Left forelimb (tissue), 1 donor: ENCODE measurements around the gene KLHL33.
"Not testable (repeated sequence)": the region's sequence is repeated elsewhere in the genome, so short reads cannot be mapped to it uniquely, and the experiment has no call there.

Source experiments
- DNase-seq: peaks from one replicate; pipeline ENCODE4 v3.0.0-alpha.2; 2018; ENCODE audit warnings: low spot score

KLHL33 gene

GRCh38 chr14:20435582-20436362 lies at the start of gene KLHL33:
KLHL33 (minus strand) TSS chr14:20436166; CDS start chr14:20435811, 355 bp downstream.
- DNase-seq, result no peak

DNA sequence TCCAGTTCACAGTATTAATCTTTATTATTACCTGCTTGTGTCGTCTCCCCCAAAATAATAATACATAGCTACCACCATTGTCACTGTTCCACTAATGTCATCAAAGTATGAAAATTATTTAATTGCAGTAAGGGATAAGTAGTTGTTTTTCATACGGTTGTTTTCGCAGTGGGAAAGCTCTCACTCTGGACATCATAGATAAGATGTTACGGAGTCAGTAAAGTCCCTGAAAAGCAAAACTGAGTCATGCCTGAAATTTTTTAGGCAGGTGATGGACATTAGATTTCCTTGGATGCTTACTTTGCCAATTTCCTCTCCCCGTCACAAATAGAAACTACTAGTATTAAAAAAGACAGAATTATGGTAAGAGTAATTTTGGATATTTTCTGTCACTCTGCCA lies 46.4 kb upstream of the KLHL33 start:
- DNase-seq, result no peak

DNA sequence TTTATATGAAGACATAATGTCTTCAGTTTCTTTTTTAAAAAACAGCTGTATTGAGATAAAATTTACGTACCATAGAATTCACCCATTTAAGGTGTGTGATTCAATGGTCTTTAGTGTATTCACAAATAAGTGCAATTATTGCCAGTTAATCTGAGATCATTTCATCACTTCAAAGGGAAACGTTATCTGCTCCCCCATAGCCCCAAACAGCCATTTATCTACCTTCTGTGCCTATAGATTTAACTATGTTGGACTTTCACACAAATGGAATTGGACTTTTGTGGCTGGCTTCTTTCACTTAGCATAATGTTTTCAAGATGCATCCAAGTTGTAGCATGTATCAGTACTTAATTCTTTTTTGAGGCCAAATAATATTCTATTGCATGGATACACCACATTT lies 42.9 kb upstream of the KLHL33 start:
- no peak for DNase-seq

DNA sequence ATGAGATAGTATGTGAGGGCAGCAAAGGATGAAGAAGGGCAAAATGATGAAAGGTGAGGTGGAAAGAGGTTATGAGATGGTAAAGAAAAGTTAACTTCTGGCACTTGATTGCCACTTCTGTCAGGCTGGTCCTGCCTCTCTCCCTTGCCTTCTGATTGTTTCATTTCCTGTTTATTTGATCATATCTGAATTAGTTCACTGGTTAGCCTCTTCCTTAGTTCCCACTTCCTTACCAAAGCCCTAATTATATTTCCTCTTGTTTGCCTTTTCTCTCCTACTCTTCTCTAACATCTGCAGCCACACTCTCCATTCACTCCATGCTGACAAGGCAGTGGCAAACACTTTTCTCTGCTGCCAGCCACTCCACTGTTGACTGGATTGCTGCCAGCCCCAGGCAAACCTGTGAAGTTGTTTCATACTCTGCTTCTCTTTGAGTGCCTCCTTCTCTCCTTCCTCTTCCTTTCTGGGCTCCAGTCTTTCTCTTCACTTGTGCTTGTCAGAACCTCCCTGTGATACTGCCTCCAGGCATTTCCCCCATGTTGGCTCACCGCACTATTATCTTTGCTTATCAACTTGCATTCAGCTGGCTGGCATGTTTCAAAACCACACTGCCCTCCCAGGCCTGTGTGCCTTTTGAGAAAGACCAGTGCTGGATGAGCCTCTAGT lies 41.4 kb upstream of the KLHL33 start:
- DNase-seq, result no peak

- DNase-seq, result no peak
Observed at GRCh38 chr14:20476776-20477175, 40.8 kb upstream of the KLHL33 start.

DNA sequence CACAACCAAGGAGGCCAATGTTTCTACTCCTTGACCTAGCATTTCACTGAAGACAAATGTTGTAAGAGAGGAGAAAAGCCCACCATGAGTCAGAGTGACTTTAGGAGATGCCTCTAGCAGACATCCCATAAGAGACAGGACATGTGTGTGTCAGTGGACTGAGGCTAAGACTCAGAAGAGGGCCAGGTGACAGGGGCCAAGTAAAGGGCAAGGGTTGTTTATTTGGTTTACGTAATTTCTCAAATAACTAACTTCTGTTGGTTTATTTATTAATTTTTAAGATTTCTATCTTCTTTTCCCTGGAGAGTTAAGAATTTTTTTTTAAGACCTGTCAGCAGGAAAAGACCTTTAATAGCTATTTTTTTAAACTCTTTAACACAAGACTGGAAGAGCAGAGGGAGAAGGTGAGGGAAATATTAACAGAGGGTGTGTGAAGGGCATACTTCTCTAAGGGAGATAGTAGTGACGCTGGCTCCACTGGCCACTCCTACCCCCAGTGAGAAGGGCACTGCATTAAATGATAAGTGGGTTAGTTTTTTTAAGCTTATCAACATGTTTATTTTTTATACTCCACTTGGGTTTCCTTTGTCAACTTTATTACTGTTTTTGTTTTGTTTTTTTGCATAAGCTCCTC lies 36.7 kb upstream of the KLHL33 start:
- DNase-seq, result no peak

GRCh38 chr14:20470603-20470901 lies 34.6 kb upstream of the KLHL33 start:
- no peak for DNase-seq

GRCh38 chr14:20469890-20470602 lies 34.1 kb upstream of the KLHL33 start:
- DNase-seq, result no peak

GRCh38 chr14:20469242-20469889 lies 33.4 kb upstream of the KLHL33 start, which contains the start of gene PNP:
PNP (plus strand) TSS chr14:20469406; CDS start chr14:20469525, 119 bp downstream.
- DNase-seq, result peak; percentile 80

- DNase-seq, result no peak
Observed at GRCh38 chr14:20468764-20469241, 32.8 kb upstream of the KLHL33 start.

GRCh38 chr14:20461225-20462141 lies 25.5 kb upstream of the KLHL33 start, which contains the start of gene PIP4P1:
PIP4P1 (minus strand) TSS chr14:20461434; CDS start chr14:20461325, 109 bp downstream.
- peak; percentile 97 for DNase-seq

GRCh38 chr14:20460458-20461224 lies 24.7 kb upstream of the KLHL33 start:
- DNase-seq, result no peak

- no peak for DNase-seq
Observed at GRCh38 chr14:20458031-20458789, 22.2 kb upstream of the KLHL33 start.

DNA sequence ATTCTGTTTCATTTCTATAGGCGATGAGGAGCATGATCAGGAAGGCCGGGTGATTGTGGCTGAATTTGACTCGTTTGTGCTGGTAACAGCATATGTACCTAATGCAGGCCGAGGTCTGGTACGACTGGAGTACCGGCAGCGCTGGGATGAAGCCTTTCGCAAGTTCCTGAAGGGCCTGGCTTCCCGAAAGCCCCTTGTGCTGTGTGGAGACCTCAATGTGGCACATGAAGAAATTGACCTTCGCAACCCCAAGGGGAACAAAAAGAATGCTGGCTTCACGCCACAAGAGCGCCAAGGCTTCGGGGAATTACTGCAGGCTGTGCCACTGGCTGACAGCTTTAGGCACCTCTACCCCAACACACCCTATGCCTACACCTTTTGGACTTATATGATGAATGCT lies 21.0 kb upstream of the KLHL33 start:
- DNase-seq, result no peak

- no peak for DNase-seq
Observed at GRCh38 chr14:20455355-20456300, 19.7 kb upstream of the KLHL33 start.

GRCh38 chr14:20454516-20455354 lies 18.8 kb upstream of the KLHL33 start, which contains the start of the genes APEX1 and OSGEP:
APEX1 (plus strand) TSS chr14:20455226; CDS start chr14:20455646, 420 bp downstream.
OSGEP (minus strand) TSS chr14:20454812; CDS start chr14:20454683, 129 bp downstream.
- peak; percentile 97 for DNase-seq

- DNase-seq, result not testable (repeated sequence)
Observed at GRCh38 chr14:20452831-20453230, 16.9 kb upstream of the KLHL33 start.
